Type B pancreatic cell (in vitro differentiated cells): ENCODE measurements around the gene TMIGD1. TPM values are rescaled to one million over a fixed set of nuclear protein-coding genes. Genes with fewer than 3 reads are reported as not detected.

Experiments
- DNase-seq: peaks from one replicate; pipeline ENCODE4 v3.0.0; 2021; ENCODE audit warnings: mixed read lengths; ENCODE audit not compliant: unreplicated experiment; ENCODE audit errors: extremely low spot score
- H3K27ac Mint-ChIP-seq: 2 replicates; pipeline ENCODE4 v1.8.0; 2021; ENCODE audit warnings: mild to moderate bottlenecking, mixed read lengths
- H3K27me3 Mint-ChIP-seq: 2 replicates; pipeline ENCODE4 v1.8.0; 2021; ENCODE audit warnings: mixed read lengths
- H3K36me3 Mint-ChIP-seq: 2 replicates; pipeline ENCODE4 v1.8.0; 2021; ENCODE audit warnings: mixed read lengths
- H3K4me1 Mint-ChIP-seq: one replicate; pipeline ENCODE4 v1.8.0; 2021; ENCODE audit warnings: mixed read lengths; ENCODE audit not compliant: unreplicated experiment
- H3K4me3 Mint-ChIP-seq: 2 replicates; pipeline ENCODE4 v1.8.0; 2021; ENCODE audit warnings: mild to moderate bottlenecking, mixed read lengths
- H3K9me3 Mint-ChIP-seq: 2 replicates; pipeline ENCODE4 v1.8.0; 2021; ENCODE audit warnings: mixed read lengths
- CTCF ChIP-seq: fragments of 200-600 bp; sonication (generic); conservative IDR thresholded peaks from 2 replicates; pipeline ENCODE4 v1.5.0; 2021; ENCODE audit warnings: antibody characterized with exemption, mild to moderate bottlenecking
- total RNA-seq: library from RNA; stranded (reverse); gene quantifications from 2 replicates; pipeline ENCODE4 v1.2.1, GENCODE V29; 2021; ENCODE audit warnings: low replicate concordance

TMIGD1 gene
- total RNA-seq, 1 donor from 2014 or later, result not detected

GRCh38 chr17:30292286-30292858, 41.5 kb downstream of the TMIGD1 start:
- DNase-seq, result no peak
- Mint-ChIP-seq H3K27me3 (peaks cover 9% of the 10 kb centered on the region), H3K4me3 (no peak overlapping the region), H3K4me1 (peaks cover 13% of the 10 kb centered on the region), H3K9me3 (no peaks in the 10 kb centered on the region), H3K27ac (no peak overlapping the region), H3K36me3 (peaks cover 4% of the 10 kb centered on the region)
- TF ChIP-seq CTCF, result no peak

GRCh38 chr17:30291543-30292285, 42.1 kb downstream of the TMIGD1 start, which contains the start of gene BLMH:
BLMH (minus strand) TSS chr17:30291944; CDS start chr17:30291819, 125 bp downstream.
- Mint-ChIP-seq H3K27ac (peak within 1 kb of the TSS; percentile 75), H3K27me3 (peaks cover 6% of the 10 kb centered on the region), H3K4me1 (peaks cover 13% of the 10 kb centered on the region), H3K4me3 (peak within 1 kb of the TSS; percentile 94), H3K36me3 (peaks cover 4% of the 10 kb centered on the region), H3K9me3 (no peaks in the 10 kb centered on the region)
- TF ChIP-seq CTCF, result no peak
- peak; percentile 82 for DNase-seq

- DNase-seq, result no peak
Measured at GRCh38 chr17:30290696-30291542, 42.9 kb downstream of the TMIGD1 start.

GRCh38 chr17:30290077-30290476, 43.8 kb downstream of the TMIGD1 start:
- DNase-seq, result no peak
- H3K36me3 Mint-ChIP-seq, result peaks cover 4% of the 10 kb centered on the region
- H3K27me3 Mint-ChIP-seq, result peaks cover 6% of the 10 kb centered on the region
- TF ChIP-seq CTCF, result no peak
- H3K4me1 Mint-ChIP-seq, result peaks cover 13% of the 10 kb centered on the region
- H3K9me3 Mint-ChIP-seq, result no peaks in the 10 kb centered on the region
- peak overlapping the region; percentile 94 for H3K4me3 Mint-ChIP-seq
- H3K27ac Mint-ChIP-seq, result no peak overlapping the region

More at GRCh38 chr17:30290696-30291542, 42.9 kb downstream of the TMIGD1 start:
- peaks cover 6% of the 10 kb centered on the region for H3K27me3 Mint-ChIP-seq
- H3K9me3 Mint-ChIP-seq, result no peaks in the 10 kb centered on the region
- H3K27ac Mint-ChIP-seq, result peak overlapping the region; percentile 75
- no peak for TF ChIP-seq CTCF
- peaks cover 4% of the 10 kb centered on the region for H3K36me3 Mint-ChIP-seq
- peaks cover 13% of the 10 kb centered on the region for H3K4me1 Mint-ChIP-seq
- peak overlapping the region; percentile 94 for H3K4me3 Mint-ChIP-seq

GRCh38 chr17:30279156-30279555, 54.7 kb downstream of the TMIGD1 start:
- no peaks in the 10 kb centered on the region for H3K4me1 Mint-ChIP-seq
- peaks cover 4% of the 10 kb centered on the region for H3K36me3 Mint-ChIP-seq
- no peaks in the 10 kb centered on the region for H3K27me3 Mint-ChIP-seq
- no peak overlapping the region for H3K27ac Mint-ChIP-seq
- no peak for DNase-seq
- H3K4me3 Mint-ChIP-seq, result no peak overlapping the region
- H3K9me3 Mint-ChIP-seq, result no peaks in the 10 kb centered on the region
- TF ChIP-seq CTCF, result no peak
